GM18867 (cell line): Measurements from ENCODE around the gene SRPK2.
"Not testable (repeated sequence)": the region's sequence is repeated elsewhere in the genome, so short reads cannot be mapped to it uniquely, and the experiment has no call there.

Experiments
- ATAC-seq: cut with Tn5 transposase; IDR thresholded peaks from one replicate; pipeline ENCODE4 v1.9.1; 2021; ENCODE audit warnings: mild to moderate bottlenecking, moderate library complexity; ENCODE audit not compliant: unreplicated experiment

SRPK2 gene

DNA sequence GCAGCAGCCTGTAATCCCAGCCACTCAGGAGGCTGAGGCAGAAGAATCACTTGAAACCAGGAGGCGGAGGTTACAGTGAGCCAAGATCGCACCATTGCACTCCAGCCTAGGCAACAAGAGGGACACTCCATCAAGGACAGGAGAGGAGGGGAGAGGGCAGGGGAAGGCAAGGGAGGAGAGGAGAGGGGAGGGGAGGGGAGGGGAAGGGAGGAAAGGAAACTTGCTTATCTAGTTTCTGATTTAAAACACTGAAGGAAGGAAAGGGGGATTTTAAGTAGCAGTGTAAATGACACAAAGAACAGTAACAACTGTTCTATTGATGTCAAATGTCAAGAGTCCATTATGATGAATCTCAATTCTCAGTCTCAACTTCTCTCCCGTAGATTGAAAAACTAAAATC is 43.7 kb downstream of the SRPK2 start:
- no peak for ATAC-seq

DNA sequence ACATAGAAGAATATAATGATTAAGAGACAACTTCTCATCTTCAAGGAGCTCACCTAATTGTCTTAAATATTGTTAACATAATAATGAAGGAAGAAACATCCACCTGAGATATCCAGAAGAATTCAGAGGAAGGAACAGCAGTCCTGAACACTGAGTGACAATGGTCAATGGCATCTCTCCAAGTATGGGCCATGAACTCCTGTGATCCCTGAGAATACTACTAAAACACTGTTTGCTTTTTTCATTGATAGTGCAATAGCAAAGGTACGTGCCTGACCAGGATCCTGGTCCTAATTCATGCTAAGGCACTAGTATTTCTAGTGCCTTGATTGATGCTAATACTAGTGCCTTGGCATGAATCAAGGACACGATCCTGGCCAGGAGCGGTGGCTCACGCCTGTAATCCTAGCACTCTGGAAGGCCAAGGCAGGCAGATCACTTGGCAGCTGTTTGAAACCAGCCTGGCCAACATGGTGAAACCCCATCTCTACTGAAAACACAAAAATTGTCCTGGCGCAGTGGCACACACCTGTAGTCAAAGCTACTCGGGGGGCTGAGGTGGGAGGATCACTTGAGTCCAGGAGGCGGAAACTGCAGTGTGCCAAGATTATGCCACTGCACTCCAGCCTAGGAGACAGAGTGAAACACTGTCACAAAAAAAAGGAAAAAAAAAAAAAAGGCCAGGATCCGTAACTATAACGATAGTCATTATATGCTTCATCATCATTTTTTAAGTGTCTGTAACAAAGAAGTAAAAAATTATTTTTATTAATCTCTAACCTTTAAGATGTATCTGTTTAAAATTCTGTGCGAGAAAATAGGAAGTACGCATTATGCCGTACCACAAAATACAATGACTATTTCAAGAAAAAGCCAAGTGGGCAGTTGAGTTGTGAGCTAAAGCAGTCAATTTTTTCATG is 49.1 kb downstream of the SRPK2 start:
- ATAC-seq, result no peak

DNA sequence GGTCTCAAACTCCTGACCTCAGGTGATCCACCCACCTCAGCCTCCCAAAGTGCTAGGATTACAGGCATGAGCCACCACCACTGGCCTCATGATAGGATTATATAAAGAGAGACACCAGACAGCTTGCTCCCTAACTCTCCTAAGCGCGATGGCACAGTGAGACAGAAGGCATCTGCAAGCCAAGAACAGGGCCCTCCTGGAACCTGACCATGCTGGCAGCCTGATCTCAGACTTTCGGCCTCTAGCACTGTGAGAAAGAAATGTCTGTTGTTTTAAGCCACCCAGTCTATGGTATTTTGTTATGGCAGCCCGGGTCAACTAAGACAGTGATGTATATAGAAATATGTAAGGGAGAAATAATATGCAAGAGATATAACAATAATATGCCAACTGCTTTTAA is 51.2 kb downstream of the SRPK2 start:
- ATAC-seq, result no peak

DNA sequence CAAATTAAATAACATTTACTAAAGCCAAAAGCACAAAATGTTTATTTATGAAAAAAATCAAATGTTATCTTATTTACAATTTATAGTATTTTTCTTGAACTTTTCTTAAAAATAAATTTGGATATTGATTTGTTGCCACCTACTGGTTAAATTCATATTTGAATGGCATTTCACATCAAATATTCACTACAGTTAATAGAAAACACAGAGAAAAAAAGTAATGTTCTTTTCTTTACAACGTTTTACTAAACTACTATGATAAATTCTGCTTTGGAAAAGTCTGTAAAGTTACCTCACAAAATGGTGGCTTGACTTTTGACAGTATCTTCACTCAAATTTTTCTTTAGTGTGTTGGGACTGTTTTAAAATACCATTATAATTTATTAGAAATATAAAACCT is 52.7 kb downstream of the SRPK2 start:
- ATAC-seq, result no peak

DNA sequence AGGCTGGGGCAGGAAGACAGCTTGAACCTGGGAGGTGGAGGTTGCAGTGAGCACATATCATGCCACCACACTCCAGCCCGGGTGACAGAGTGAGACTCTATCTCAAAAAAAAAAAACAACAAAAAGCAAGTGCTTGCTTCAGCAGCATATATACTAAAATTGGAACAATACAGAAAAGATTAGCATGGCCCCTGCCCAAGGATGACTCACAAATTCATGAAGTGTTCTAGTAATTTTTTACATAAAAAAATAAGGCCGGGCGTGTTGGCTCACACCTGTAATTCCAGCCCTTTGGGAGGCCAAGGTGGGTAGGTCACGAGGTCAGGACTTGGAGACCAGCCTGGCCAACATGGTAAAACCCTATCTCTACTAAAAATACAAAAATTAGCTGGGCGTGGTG is 56.1 kb downstream of the SRPK2 start:
- ATAC-seq, result not testable (repeated sequence)

DNA sequence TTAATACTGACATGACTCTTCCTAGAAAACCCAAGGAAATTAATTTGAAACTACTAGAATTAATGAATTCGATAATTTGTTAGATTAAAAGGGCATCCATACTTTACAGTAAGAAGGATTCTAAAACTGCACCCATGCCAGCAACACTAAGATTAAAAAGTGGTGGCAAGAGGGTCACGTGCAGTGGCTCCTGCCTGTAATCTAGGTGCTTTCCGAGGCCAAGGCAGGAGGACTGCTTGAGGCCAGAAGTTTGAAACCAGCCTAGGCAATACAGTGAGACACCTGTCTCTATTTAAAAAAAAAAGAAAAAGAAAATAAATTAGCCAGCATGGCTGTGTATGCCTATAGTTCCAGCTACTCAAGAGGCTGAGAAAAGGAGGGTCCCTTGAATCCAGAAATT is 58.2 kb downstream of the SRPK2 start:
- ATAC-seq, result no peak

DNA sequence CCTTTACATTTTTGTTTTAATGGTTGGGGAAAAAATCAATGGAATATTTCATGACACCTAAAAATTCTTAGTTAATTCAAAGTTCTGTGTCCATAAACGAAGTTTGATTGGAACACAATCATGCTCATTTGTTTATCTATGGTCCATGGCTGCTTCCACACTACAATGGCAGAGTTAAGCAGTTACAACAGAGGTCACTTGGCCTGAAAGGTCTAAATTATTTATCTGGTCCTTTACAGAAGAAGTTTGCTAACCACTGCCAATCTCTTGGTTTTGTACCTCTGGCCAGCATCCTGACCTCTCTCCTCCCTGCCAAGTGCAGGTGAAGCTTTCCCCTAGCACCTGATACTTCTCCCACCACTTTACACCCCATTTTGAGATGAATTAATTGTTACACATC is 61.5 kb downstream of the SRPK2 start:
- ATAC-seq, result no peak

DNA sequence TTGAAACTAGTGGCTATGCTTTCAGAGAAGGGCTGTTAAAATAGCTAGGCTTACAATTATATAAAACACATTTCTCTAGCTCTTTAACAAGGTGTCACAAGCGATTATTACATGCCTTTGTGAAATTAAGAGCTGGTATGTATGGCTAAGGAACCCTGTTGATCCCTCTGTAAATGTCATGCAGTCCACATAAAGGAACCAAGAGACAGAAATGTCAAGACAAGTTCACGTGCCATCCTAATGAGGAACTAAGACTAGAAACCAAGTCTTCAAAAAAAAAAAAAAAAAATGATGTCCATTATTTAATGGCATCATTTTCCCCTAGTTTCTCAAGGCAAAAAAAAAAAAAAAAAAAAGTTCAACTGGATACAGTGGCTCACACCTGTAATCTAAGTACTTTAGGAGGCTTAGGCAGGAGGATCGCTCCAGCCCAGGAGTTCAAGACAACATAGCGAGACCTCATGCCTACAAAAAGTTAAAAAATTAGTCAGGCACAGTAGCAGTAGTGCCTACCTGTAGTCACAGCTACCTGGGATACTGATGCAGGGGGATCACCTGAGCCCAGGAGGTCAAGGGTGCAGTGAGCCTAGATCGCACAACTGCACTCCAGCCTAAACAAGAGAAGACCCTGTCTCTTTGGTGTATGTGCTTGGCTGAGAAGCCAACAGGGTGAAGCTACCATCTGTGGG is 63.4 kb downstream of the SRPK2 start:
- ATAC-seq, result peak; percentile 68

DNA sequence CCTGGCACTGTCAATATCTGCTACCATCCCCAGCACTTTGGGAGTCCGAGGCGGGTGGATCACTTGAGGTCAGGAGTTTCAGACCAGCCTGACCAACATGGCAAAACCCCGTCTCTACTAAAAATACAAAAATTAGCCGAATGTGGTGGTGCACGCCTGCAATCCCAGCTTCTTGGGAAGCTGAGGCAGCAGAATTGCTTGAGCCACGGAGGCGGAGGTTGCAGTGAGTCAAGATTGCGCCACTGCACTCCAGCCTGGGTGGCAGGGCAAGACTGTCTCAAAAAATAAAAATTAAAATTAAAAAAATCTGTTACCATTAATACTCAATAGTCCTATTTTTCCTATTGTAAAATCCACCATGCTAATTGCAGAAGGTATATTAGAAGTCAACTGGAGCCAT is 64.1 kb downstream of the SRPK2 start:
- ATAC-seq, result not testable (repeated sequence)

DNA sequence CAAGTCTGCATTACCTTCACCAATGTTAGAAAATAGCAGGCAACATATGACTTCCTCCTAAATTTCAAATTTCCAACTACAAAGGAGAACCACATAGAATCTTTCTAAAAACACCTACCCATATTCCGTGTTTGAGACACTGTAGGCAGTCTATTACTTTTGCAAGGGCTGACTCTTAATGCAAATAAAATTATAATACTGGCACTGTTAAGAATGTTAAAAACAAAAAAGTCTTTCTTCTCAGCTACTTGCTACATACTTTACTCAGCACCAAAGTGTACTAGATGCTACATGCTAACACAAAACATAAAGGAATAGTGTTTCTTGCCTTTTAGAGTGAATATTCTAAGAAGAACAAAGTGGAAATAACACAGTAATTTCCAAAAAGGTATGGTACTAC is 65.4 kb downstream of the SRPK2 start:
- ATAC-seq, result no peak

DNA sequence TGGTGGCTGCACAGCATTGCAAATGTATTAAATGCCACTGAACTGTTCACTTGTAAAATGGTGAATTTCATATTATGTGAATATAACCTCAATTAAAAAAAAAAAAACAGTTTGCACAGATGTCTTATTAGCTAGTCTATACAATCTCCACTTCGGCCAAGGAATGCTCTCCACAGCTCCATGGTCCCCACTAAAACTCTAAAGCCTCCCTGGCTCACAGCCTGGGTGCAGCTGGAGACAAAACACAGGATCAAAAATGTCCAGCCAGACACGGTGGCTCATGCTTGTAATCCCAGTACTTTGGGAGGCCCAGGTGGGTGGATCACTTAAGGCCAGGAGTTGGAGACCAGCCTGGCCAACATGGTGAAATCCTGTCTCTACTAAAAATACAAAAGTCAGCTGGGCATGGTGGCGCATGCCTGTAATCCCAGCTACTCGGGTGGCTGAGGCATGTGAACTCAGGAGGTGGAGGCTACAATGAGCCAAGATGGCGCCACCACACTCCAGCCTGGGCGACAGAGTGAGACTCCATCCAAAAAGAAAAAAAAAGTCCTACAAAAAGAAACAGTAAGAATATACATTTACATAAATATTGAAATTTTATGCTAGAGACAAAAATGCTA is 66.0 kb downstream of the SRPK2 start:
- no peak for ATAC-seq

DNA sequence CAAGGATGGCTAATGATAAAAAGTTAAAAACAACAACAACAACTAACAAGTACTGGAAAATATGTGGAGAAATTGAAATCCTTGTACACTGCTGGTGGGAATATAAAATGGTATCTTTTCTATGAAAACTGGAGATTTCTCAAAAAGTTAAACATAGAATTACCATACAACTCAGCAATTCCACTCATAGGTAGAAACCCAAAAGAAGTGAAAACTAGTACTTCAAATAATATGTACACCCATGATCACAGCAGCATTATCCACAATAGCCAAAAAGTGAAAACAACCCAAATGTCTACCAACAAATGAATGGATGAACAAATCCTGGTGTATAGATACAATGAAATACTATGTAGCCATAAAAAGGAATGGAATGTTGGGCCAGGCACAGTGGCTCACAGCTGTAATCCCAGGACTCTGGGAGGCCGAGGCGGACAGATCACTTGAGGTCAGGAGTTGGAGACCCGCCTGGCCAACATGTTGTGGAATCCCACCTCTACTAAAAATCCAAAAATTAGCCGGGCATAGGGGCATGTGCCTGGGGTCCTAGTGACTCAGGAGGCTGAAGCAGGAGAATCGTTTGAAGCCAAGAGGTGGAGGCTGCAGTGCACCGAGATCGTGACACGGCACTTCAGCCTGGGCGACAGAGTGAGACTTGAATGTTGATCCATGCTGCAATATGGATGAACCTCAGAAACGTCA is 66.8 kb downstream of the SRPK2 start:
- ATAC-seq, result no peak

DNA sequence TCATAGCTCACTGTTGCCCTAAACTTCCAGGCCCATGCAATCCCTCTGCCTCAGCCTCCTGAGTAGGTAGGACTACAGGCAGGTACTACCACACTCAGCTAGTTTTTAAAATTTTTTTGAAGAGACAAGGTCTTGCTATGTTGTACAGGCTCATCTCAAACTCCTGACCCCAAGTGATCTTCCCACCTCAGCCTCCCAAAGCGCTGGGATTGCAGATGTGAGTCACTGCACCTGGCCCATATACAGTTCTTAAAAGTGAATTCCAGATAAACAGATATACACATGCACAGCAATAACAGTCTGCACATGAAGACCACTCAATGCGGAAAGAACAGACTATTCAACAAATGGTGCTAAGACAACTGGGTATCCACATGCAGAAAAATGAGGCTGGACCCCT is 67.8 kb downstream of the SRPK2 start:
- ATAC-seq, result no peak

DNA sequence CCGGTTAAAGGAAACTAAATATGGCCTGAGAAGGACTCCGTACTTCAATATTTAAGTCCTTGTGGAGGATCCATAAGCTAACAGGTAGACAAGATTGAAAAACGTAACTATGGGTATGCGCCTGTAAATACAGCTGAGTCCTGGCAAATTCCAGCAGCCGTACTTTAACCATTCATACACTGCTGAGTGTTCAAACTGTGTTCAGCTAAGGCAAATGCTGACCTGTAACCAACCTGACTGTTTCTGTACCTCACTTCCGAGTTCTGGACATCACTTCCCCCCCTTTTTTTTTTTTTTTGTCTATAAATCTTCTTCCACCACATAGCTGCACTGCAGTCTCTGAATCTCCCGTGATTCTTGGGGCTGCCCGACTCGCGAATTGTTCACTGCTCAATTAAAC is 69.1 kb downstream of the SRPK2 start:
- ATAC-seq, result no peak

DNA sequence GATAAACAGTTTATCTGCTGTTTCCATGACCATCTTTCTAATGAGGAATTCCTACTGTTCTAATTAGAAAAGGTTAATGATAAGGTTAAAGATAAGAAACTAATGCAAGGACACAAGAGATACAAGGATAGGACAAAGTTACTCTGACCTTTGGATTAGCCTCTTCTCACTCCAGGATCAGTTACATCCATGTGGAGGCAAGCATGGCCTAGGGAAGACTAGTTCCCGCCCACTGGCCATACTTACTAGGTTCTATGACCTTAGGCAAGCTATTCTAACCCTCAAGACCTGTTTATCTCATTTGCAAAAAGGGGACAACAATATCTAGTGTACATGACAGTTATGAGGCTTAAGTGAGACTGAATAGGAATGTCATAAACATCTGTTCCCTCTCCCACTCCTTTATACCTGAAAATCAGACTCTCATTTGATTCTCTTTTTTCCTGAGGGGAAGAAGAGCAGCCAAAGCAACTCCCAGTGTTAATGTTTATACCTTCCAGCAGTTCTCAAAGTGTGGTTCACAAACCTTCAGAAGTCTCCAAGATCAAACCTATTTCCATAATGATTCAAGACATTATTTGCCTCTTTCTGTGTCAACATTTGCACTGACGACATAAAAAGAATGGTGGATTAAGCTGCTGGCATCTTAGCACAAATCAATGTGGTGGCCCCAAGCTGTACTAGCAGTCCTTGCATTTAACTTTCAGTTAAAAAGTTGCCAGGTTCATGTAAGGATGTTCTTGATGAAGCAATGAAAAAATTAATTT is 72.0 kb downstream of the SRPK2 start:
- no peak for ATAC-seq

DNA sequence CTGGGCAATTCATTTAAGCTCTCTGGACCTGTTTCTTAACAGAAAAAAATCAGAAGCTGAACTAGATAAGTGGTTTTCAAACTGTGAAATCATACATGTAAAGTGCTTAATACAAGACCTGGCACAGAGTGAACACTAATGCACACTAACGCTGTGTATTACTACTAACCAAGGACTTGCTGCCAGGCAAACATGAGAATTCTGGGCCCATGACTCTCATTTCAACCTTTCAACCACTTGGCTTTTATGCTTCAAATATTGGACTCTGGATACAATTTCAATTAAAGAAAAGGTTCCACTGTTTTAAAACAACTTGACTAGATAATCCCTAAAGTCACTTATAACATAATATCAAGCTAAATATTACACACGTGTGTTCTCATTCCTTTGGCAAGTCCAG is 73.4 kb downstream of the SRPK2 start:
- ATAC-seq, result no peak

DNA sequence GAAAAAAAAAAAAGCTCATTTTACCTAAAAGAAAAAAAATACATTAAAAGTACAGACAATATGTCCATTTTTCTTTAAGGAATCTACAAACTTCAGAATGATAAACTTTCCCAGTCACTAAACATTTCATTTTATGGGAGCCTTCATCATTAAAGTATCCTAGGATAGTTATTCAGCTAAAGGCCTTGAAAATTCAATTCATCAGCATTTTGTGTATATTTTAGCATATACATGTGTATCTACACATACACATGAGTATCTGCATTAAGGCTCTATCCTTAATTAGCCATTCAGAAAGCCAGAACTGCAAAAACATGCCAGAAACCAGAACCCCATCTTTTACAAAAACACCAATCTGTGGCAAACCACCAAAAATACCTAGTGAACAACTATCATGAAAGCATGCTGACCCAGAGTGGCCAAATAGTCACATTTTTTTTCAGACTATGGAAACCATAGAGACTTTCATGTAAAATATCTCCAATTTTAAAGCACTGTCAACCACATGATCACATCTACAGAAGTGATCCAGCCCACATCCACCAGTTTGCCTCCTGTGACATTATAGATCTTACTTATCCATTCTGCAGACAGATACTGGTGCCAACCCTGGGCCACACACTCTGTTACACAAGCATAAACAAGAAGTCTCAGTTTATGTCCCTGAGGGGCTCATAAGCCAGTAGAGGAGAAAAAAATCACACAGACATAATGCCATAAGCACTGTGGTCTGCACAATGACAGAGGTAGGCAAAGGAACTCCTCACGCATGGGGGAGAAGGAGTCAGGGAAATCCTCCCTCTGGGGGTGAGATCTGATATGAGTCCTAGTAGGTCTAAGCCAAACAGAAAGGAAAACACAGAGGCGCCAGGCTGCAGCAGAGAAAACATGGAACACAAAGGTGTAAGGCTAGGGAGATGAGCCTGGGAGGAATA is 79.2 kb downstream of the SRPK2 start:
- ATAC-seq, result peak; percentile 61

DNA sequence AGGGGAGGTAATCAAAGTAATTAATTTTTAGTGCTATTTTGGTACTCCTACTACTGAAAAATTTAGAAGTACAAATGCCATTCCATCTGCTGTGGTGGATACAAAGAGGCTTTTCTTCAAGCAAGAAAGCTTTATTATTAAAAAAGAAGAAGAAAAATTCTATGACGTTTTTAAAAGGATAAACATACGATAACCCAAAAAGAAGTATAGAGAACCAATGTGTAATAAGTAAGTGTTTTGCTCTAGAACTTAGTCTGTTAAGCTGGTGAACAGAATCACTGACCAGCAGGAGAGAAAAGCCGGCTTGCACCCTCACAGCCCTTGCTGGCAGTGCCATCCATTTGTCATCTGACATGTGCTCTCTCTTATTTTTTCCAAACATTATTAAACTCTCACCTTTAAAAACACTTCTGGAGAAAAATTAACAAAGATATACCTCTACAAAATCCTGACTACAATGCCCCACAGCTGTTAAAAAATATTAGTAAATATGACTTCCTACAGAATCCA is 81.5 kb downstream of the SRPK2 start:
- no peak for ATAC-seq

DNA sequence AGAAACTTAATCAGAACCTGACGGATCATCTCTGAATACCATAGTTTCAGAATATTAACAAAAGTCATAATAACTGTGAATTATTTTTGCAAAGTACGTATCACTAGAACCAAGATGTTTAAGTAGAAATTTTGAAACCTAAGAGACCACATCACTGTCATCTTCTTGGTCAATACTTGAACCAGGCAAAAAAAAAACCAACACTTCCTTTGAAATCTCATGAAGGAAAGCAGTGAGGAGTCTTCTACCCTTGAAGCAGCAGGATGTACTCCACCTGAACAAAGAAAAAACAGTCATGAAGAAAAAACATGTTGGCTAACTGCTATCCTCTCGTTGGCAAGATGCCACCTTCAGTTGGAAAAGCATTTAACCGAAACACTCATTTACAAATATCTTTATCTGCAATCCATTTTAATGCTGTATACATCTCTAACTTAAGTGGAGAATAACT is 82.4 kb downstream of the SRPK2 start:
- ATAC-seq, result no peak
